HG03378 (cell line): ENCODE results near the gene INTS2.
"Not testable (repeated sequence)": the region's sequence is repeated elsewhere in the genome, so short reads cannot be mapped to it uniquely, and the experiment has no call there.

Experiments
- ATAC-seq: cut with Tn5 transposase; IDR thresholded peaks from one replicate; pipeline ENCODE4 v1.9.1; 2021; ENCODE audit warnings: mild to moderate bottlenecking, moderate library complexity; ENCODE audit not compliant: unreplicated experiment

Gene INTS2

DNA sequence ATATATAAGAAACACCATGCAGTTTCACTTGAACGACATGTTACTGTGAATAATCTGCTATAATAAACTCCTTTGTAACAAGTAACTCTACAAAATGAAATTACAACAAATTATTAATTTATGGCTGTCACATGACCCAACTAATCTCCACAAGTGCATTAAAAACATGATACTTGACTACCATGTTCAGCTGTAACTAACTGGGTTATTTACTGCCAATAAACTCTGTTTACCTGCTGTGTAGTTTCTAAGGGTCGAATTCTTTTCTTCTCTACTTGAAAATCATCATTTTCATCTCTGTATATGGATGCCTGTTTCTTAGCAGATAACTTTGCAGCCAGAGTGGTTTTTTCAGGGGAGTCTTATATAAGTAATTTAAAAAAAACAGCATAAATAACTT, 78.9 kb downstream of the INTS2 start:
- no peak for ATAC-seq

DNA sequence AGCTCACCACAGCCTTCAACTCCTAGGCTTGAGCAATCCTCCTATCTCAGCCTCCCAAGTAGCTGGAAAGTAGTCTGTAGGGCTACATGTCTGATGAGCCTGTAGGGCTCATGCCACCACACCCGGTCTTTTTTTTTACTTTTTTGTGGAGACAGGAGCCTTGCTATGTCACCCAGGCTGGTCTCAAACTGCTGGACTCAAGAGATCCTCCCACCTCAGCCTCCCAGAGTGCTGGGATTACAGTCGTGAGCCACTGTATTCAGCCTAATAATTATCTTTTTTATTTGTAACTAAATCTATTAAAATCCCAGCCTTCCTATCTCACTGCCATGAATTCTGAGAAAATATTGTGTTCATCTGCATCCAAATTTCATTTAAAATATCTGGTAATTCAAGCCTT, 79.5 kb downstream of the INTS2 start:
- ATAC-seq = no peak

DNA sequence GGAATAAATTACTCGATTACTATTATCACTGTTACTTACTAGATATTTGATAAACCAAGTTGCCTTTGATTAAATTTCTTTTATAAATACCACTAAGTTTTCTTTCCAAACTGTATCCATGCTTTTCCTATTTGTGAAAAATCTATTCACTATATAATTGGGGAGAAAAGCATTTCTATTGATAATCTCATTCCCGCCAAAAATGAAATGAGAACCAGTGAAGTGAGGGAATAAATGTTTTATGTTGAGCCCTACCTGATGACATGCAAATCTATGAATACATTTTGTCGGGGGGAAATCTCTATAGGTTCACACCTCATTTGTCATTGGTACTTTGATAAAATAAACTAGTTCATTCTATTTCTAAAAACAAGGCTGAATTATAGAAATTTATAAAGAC, 80.1 kb downstream of the INTS2 start:
- ATAC-seq = no peak

DNA sequence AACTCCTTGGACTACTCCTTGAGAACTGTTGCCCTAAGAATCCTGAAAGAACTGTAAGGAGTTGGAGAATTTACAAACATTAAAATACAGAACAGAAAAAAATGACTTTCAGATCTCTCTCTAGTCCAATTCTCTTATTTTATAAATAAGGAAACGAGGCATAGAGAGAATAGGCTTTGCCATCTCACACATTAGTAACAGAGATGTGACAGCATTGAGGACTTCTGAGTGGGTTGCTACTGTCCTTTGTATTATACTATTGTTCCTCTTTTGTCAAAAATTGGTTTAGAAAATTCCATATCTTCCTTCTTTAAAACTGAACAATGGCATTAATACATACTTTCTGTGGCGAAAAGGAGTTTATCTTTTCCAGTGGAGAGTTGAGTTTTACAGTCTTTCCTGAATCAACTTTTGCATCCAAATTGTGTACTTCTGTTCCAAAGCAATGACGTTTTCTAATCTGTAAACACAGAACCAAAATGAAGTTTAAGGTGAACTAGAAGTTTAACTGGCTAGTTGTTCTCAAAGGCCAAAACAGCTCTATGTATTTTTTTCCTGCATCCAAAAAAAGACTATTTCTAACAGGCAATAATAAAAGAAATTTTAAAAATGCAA, 80.9 kb downstream of the INTS2 start:
- ATAC-seq = no peak

DNA sequence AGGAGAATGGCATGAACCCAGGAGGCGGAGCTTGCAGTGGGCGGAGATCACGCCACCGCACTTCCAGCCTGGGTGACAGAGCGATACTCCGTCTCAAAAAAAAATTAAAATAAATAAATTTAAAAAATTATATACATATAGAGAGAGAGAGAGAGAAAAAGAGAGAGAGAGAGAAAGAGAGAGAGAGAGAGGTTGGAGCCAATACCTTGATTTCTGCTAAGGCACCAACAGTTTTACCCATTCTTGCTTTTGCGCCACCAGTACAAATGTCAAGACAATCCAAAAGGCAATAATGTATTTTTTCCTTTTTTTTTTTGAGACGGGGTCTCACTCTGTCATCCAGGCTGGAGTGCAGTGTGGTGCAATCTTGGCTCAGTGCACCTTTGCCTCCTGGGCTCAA, 81.7 kb downstream of the INTS2 start:
- no peak for ATAC-seq

DNA sequence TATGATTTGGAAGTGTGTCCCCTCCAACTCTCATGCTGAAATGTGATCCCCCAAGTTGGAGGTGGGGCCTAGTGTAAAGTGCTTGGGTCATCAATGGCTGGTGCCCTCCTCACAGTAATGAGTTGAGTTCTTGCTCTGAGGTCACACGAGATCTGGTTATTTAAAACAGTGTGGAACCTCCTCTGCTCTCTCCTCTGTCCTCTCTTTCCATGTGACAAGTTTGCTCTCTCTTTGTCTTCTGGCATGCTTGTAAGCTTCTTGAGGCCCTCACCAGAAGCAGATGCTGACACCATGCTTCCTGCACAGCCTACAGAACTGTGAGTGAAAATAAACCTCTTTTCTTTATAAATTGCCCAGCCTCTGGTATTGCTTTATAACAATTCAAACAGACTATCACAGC, 84.3 kb downstream of the INTS2 start:
- ATAC-seq = no peak

DNA sequence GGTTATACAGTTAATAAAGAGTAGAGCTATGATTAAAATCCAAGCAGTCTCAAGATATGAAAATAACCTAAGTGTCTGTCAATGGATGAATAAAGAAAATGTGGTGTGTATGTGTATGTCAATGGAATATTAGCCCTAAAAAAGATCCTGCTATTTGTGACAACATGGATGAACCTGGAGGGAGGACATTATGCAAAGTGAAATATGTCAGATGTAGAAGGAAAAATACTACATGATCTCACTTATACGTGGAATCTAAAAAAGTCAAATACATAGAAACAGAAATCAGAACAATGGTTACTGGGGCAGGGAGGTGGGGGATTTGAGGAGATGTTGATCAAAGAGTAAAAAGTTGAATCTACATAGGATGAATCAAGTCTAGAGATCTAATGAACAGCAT, 84.9 kb downstream of the INTS2 start:
- ATAC-seq = no peak

DNA sequence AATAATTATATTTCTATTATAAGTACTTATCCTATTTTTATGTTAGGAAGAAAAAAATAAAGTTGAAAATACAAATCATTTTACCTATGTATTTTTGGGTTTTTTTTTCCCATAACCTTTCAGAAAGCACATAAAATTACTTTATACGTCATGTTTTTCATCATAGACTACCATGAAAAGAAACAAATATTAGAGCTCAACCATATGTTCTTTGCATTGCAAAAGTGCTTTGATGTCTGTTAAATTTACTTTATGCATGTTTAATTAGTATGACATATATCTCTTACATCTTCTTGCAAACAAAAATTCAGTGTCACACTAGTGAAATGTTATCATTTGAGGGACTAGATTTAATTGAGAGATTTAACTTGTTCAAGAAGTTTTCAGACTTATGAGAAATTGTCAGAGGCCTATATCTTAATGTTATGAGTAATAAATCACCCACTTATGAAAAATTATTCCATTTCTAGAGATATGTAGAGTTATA, 88.4 kb downstream of the INTS2 start:
- no peak for ATAC-seq

DNA sequence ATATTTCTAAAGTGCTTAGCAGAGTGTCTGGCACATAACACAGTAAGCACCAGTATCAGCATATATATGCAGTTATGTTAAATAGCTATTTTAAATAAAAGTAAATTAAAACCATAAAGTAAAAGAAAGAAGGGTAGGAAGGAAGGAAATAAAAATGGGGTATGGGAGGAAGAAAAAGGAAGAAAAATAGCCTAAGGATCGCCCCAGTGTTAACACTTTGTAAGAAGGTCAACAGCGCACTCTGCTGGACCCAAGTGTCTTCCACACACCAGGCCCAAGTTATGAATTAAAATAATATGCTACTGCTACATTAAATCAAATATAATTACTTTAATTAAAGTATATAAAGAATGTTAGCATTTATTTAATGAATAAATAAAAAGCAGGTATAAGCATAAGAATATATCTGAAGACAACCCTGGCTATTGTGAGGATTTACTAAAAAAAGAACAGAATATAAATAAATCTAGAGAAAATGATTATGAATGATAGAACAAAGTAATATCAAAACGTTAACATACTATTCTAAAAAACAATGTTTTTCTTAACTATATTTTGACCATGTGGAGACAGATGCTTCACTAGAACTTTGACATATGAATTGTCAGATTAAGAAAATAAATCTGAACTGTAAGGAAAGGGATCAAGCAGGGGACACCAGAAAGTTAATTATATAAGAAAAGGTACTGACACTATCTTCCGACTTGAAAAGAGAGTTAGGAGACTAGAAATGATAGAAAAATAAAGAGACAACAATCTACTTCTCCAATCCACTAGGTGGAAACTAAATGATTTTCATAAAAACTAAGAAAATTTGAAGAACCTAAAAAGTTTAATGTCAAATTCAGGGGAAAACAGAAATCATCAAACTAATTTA, 90.4 kb downstream of the INTS2 start:
- no peak for ATAC-seq

DNA sequence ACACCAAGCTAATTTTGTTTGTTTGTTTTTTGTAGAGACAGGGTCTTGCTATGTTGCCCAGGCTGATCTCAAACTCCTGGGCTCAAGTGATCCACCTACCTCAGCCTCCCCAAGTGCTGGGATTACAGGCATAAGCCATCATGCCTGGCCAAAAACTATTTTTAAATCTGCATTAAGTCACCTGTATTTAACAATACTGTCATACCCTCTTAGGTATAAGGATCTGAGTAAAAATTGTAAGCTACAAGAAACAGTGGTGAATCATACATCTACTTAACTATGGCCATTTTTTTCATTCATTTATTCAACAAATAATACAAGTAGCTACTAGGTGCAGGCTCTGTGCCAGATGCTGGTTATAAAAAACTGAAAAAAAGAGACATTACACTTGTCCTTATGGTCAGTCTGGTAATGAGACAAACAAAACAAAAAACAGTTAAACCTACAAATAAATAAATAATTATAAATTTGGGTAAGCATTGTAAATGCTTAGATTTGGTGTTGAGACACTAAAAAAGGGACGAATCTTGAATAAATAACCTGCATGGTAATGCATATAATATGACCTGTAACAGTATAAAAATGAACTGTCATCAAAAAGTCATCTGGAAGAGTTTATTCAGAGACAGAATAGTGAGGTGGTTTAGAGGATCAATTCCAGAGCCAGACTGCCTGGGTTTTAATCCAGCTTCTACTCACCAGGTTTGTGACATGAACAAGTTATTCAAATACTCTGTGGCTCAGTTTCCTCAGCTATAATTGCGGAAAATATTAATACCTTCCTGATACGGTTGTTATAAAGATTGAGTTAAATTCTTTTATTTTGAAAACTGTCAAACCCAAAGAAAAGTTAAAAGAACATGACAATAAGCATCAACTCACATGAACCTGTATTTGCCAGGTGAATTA, 91.3 kb downstream of the INTS2 start:
- ATAC-seq = no peak

DNA sequence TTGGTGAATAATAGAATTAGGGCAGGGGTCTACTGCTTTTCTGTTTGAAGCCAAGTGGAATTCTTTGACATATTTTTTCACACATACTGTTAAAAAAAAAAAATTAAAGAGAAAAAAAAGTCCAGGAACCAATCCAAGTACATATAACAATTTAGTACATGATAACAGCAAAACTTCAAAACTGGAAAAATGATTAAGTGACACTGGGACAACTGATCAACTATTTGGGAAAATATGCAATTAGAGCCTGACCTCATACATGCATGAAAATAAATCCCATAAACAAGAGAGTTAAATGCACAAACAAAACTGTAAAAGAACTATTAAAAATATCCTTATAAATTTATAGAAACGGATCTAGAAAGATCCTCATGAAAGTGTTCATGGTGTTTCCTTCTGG, 92.2 kb downstream of the INTS2 start:
- no peak for ATAC-seq

DNA sequence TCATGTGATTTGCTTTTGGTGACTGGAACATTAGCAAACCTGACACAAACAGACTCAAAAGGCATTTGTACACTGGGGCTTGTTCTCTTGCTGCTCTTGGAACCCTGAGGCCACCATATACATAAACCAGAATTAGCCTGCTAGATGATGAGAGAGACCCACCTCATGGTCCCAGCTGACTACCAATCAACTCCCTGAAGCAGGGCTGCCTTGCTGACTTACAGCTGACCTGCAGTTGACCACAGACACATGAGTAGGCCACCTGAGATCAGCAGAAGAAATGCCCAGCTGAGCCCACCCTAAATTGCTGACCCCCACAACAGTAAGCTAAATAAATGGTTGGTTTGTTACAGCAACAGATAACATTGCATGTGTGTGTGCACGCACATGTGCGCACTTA, 93.2 kb downstream of the INTS2 start:
- ATAC-seq = no peak

DNA sequence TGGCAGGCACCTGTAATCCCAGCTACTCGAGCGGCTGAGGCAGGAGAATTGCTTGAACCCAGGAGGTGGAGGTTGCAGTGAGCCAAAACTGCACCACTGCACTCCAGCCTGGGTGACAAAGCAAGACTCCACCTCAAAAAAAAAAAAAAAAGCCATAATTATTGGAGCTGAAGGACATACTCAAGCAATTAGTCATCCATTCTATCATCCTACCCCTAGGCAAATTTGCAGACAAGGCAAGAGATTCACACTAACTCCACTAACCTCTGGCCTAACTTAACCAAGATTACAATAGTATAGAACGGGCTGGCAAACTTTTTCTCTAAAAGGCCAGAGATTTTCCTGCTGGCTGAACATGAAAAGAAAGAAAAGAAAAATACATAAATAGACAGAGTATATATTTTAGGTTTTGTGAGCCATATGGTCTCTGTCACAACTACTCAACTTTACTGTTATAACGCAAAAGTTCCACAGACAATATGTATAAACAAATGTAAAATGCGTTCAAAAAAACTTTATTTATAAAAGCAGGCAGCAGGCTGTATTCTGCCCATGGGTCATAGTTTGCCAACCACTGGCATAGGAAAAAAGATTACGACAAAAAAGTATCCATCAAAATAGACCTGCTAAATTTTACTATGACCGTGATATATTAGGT, 94.1 kb downstream of the INTS2 start:
- no peak for ATAC-seq

DNA sequence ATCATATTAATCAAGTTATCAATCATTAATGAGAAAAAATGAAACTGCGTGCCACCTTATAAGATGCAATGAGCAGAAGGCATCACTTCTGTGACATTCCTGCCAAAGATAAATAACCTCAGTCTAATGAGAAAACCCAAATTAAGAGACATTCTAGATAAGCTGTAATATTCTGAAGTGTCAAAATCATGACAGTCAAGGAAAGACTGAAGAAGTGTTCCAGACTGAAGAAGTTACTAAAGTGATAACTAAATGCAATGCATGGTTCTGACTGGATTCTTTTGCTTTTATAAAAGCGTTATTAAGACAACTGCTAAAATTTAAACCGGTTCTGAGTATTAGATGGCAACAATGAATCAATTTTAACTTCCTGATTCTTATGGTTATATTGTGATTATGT, 95.3 kb downstream of the INTS2 start:
- ATAC-seq = no peak

DNA sequence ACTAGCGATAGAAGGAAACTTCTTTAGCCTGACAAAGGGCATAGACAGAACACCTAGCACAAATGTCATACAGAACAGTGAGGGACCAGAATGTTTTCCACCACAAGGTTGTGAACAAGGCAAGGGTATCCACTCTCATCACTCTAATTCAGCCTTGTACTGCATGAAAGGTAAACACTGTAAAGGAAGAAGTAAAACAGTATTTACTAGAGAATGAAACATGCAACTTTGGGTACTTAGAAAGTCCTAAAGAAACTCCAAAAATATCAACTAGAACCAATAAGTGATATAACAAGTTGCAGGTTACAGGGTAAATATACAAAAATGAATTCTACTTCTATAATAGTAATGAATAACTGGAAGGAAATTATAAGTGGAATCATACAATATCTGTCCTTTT, 96.7 kb downstream of the INTS2 start:
- no peak for ATAC-seq

DNA sequence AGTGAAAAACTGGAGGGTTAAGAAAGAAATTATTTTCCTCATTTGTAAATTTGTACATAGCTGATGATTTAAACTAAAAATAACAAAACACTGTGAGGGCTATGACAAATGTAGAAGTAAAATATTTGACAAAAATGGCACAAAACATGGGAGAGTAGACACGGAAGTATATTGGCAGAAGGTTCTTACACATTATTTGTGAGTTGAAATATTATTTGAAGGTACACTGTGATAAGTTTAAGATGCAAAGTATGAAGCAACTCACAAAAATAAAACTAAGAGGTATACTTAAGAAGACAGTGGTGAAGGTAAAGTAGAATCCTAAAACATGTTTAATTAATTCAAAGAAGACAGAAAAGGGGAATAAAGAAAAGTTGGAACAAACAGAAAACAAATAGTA, 99.1 kb downstream of the INTS2 start:
- no peak for ATAC-seq

DNA sequence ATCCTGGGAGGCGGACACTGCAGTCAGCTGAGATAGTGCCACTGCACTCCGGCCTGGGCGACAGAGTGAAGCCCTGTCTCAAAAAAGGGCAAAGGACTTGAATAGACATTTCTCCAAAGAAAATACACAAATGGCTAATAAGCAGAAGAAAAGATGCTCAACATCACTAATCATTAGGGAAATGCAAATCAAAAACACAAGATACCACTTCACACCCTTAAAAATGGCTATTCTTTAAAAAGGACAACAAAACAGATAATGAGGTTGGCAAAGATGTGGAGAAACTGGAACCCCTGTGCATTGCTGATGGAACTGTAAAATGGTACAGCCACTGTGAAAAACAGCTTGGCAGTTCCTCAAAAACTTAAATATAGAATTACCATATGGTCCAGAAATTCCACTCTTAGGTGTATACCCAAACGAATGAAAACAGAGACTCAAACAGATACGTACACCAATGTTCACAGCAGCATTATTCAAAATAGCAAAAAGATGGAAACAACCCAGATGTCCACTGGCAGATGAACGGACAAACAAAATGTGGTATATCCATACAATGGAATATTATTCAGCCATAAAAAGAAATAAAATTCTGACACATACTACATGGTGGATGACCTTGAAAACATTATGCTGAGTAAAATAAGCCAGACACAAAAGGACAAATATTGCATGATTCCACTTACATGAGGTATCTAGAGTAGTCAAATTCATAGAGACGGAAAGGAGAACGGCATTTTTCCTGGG, 100.0 kb downstream of the INTS2 start:
- no peak for ATAC-seq

DNA sequence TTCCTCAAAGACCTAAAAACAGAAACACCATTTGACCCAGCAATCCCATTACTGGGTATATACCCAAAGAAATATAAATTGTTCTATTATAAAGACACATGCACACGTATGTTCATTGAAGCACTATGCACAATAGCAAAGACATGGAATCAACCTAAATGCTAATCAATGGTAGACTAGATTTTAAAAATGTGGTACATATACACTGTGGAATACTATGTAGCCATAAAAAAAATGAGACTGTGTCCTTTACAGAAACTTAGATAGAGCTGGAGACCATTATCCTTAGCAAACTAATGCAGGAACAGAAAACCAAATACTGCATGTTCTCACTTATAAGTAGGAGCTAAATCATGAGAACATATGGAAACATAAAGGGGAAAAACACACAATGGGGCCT, 100.9 kb downstream of the INTS2 start:
- not testable (repeated sequence) for ATAC-seq

DNA sequence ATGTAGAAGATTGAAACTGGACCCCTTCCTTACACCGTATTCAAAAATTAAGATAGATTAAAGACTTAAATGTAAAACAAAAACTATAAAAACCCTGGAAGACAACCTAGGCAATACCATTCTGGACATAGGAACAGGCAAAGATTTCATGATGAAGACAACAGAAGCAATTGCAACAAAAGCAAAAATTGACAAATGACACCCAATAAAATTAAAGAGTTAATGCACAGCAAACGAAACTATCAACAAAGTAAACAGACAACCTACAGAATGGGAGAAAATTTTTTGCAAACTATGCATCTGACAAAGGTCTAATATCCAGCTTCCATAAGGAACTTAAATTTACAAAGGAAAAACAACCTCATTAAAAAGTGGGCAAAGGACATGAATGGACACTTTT, 101.6 kb downstream of the INTS2 start:
- ATAC-seq = not testable (repeated sequence)

DNA sequence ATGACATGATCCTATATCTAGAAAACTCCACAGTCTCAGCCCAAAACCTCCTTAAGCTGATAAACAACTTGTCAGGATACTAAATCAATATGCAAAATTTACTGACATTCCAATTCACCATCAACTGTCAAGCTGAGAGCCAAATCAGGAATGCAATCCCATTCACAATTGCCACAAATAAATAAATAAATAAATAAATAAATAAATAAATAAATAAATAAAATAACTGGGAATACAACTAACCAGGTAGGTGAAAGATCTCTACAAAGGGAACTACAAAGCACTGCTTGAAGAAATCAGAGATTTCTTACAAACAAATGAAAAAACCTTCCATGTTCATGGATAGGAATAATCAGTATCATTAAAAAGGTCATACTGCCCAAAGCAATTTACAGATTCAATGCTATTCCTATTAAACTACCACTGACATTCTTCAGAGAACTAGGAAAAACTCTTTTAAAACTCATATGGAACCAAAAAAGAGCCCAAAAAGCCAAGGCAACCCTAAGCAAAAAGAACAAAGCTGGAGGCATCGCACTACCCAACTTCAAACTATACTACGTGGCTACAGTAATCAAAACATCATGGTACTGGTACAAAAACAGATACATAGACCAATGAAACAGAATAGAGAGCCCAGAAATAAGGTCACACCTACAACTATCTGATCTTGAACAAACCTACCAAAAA, 102.2 kb downstream of the INTS2 start:
- ATAC-seq = no peak
